SK-N-SH (cell line): Measurements from ENCODE around the gene SLC25A33. TPM values are rescaled to one million over a fixed set of nuclear protein-coding genes. Genes with fewer than 3 reads are reported as not detected.

Source experiments
- CTCF ChIA-PET: fragments of 300-600, 350-600 bp; formaldehyde crosslinking; extraction: SDS; loops from one replicate; lab custom pipeline; 2021; lab: Yijun Ruan, JAX
- POLR2A ChIA-PET: fragments of 350-600 bp; sonication (Branson Sonifier 250); formaldehyde crosslinking; extraction: SDS; loops from one replicate; lab custom pipeline; 2020; ENCODE audit warnings: antibody characterized with exemption, inconsistent platforms; lab: Yijun Ruan, JAX
- DNase-seq: peaks from one replicate; pipeline ENCODE4 v3.0.0; 2012
- H2AFZ ChIP-seq: fragments of 200-600 bp; sonication (generic); 2 replicates; pipeline ENCODE4 v1.8.1; 2016; ENCODE audit warnings: antibody characterized with exemption, mild to moderate bottlenecking, low read depth
- H3F3A ChIP-seq: fragments of 200-600 bp; sonication (generic); replicated peaks from 2 replicates; pipeline ENCODE3; 2016; ENCODE audit warnings: antibody characterized with exemption, mild to moderate bottlenecking; ENCODE audit not compliant: insufficient read depth
- H3K27ac ChIP-seq, 2 experiments: fragments of 200-500 bp in 1 of 2; fragments of 200-600 bp in 1 of 2; sonication (Bioruptor generic) in 1 of 2; sonication (generic), shearing (Covaris generic) in 1 of 2; 2 replicates each; pipeline versions ENCODE4 v1.5.1 to v1.6.1; 2014 to 2016; ENCODE audit warnings: low read depth in 2 of 2, inconsistent platforms in 1 of 2, low read length in 1 of 2, mild to moderate bottlenecking in 1 of 2, mixed read lengths in 1 of 2
- H3K27me3 ChIP-seq: fragments of 200-600 bp; sonication (generic), shearing (Covaris generic); 2 replicates; pipeline ENCODE4 v1.6.1; 2016; ENCODE audit warnings: mixed run types; ENCODE audit not compliant: insufficient read depth
- H3K36me3 ChIP-seq, 2 experiments: fragments of 200-500 bp in 1 of 2; fragments of 200-600 bp in 1 of 2; sonication (Bioruptor generic) in 1 of 2; sonication (generic) in 1 of 2; replicated peaks in 1 of 2; 2 replicates each; pipeline versions ENCODE3 to v1.5.1; 2014 to 2016; ENCODE audit warnings: low read length in 1 of 2, mild to moderate bottlenecking in 1 of 2; ENCODE audit not compliant: insufficient read depth in 2 of 2, control insufficient read depth in 1 of 2
- H3K4me1 ChIP-seq, 2 experiments: fragments of 200-500 bp in 1 of 2; fragments of 200-600 bp in 1 of 2; sonication (Bioruptor generic) in 1 of 2; sonication (generic), shearing (Covaris generic) in 1 of 2; 2 replicates each; pipeline versions ENCODE4 v1.5.1 to v1.6.1; 2014 to 2016; ENCODE audit warnings: low read depth in 1 of 2, low read length in 1 of 2, mixed run types in 1 of 2; ENCODE audit not compliant: insufficient read depth in 2 of 2, control insufficient read depth in 1 of 2
- H3K4me2 ChIP-seq: fragments of 200-600 bp; sonication (generic), shearing (Covaris generic); 2 replicates; pipeline ENCODE4 v1.6.1; 2017; ENCODE audit warnings: mixed run types
- H3K4me3 ChIP-seq, 2 experiments: fragments of 200-500 bp in 1 of 2; fragments of 200-600 bp in 1 of 2; sonication (Bioruptor generic) in 1 of 2; sonication (generic), shearing (Covaris generic) in 1 of 2; 2 replicates each; pipeline versions ENCODE4 v1.5.1 to v1.8.1; 2014 to 2016; ENCODE audit warnings: low read depth in 2 of 2, inconsistent platforms in 1 of 2, low read length in 1 of 2, mild to moderate bottlenecking in 1 of 2, mixed read lengths in 1 of 2, moderate library complexity in 1 of 2
- H3K79me2 ChIP-seq: fragments of 200-600 bp; sonication (generic); 2 replicates; pipeline ENCODE4 v1.8.1; 2017; ENCODE audit warnings: mild to moderate bottlenecking; ENCODE audit not compliant: insufficient read depth
- H3K9ac ChIP-seq: fragments of 200-600 bp; sonication (generic); 2 replicates; pipeline ENCODE4 v1.6.1; 2017; ENCODE audit warnings: mixed run types
- H3K9me2 ChIP-seq: fragments of 200-600 bp; sonication (generic); 2 replicates; pipeline ENCODE4 v1.6.1; 2017; ENCODE audit warnings: mixed run types
- H3K9me3 ChIP-seq: fragments of 200-600 bp; sonication (generic); 2 replicates; pipeline ENCODE4 v1.6.1; 2017; ENCODE audit warnings: mixed run types, mild to moderate bottlenecking, moderate library complexity
- H4K20me1 ChIP-seq: fragments of 200-600 bp; sonication (generic); 2 replicates; pipeline ENCODE4 v1.6.1; 2017; ENCODE audit warnings: mild to moderate bottlenecking, mixed run types; ENCODE audit not compliant: insufficient read depth
- CHD2 ChIP-seq: fragments of 150-350 bp; IDR thresholded peaks from 2 replicates; pipeline ENCODE4 v1.6.1; 2018; ENCODE audit warnings: low read length; ENCODE audit not compliant: partially characterized antibody
- ELF1 ChIP-seq: IDR thresholded peaks from 2 replicates; pipeline ENCODE4 v1.4.0; 2012
- EP300 ChIP-seq, 2 experiments: IDR thresholded peaks; 2 replicates each; pipeline versions ENCODE4 v1.4.0 to v1.6.1; 2012; ENCODE audit warnings: borderline replicate concordance in 1 of 2, low read depth in 1 of 2, low read length in 1 of 2
- EZH2phosphoT487 ChIP-seq: fragments of 200-600 bp; sonication (generic); IDR thresholded peaks from 2 replicates; pipeline ENCODE4 v1.6.1; 2017; ENCODE audit warnings: low read depth, mixed run types, mild to moderate bottlenecking, antibody characterized with exemption, moderate library complexity, borderline replicate concordance
- FOXM1 ChIP-seq: IDR thresholded peaks from 2 replicates; pipeline ENCODE4 v1.4.0; 2012; ENCODE audit warnings: low read depth, mild to moderate bottlenecking
- GABPA ChIP-seq: IDR thresholded peaks from 2 replicates; pipeline ENCODE4 v1.4.0; 2012; ENCODE audit warnings: low read depth, mild to moderate bottlenecking
- GATA2 ChIP-seq: sonication (generic); formaldehyde crosslinking; IDR thresholded peaks from 2 replicates; pipeline ENCODE4 v1.5.0; 2020; ENCODE audit warnings: mild to moderate bottlenecking, missing genetic modification reagents
- JUND ChIP-seq: IDR thresholded peaks from 2 replicates; pipeline ENCODE4 v1.4.0; 2012
- MEF2A ChIP-seq: IDR thresholded peaks from 2 replicates; pipeline ENCODE4 v1.4.0; 2012; ENCODE audit warnings: low read depth, borderline replicate concordance
- NFIC ChIP-seq: IDR thresholded peaks from 2 replicates; pipeline ENCODE4 v1.4.0; 2012; ENCODE audit warnings: borderline replicate concordance
- POLR2AphosphoS5 ChIP-seq: IDR thresholded peaks from 2 replicates; pipeline ENCODE4 v1.6.1; 2012; ENCODE audit warnings: low read depth, low read length
- RAD21 ChIP-seq: IDR thresholded peaks from 2 replicates; pipeline ENCODE4 v1.6.1; 2012; ENCODE audit warnings: mild to moderate bottlenecking, low read length
- RXRA ChIP-seq: IDR thresholded peaks from 2 replicates; pipeline ENCODE4 v1.4.0; 2012; ENCODE audit warnings: low read depth, mild to moderate bottlenecking, borderline replicate concordance
- SMC3 ChIP-seq: IDR thresholded peaks from 2 replicates; pipeline ENCODE4 v1.6.1; 2012; ENCODE audit warnings: low read depth, low read length, improper control_type of control experiment
- TCF12 ChIP-seq: IDR thresholded peaks from 2 replicates; pipeline ENCODE4 v1.4.0; 2012
- USF1 ChIP-seq: IDR thresholded peaks from 2 replicates; pipeline ENCODE4 v1.4.0; 2012; ENCODE audit warnings: low read depth, borderline replicate concordance
- USF2 ChIP-seq: fragments of 150-350 bp; IDR thresholded peaks from 2 replicates; pipeline ENCODE4 v1.6.1; 2017; ENCODE audit warnings: antibody characterized with exemption, low read length, low read depth, borderline replicate concordance
- WGBS: methylation state at CpG from one replicate; pipeline ENCODE4 v1.1.6; 2017; ENCODE audit warnings: low lambda C conversion rate; 5-methylcytosine and 5-hydroxymethylcytosine counted together
- polyA plus RNA-seq, 3 experiments: library from polyadenylated mRNA; depleted of rRNA; stranded (reverse); fragments of >200 nt; gene quantifications; 2 replicates each; pipeline ENCODE4 v1.2.3, GENCODE V29; 2012
- TF ChIP-seq, protein P1 (sequence below): fragments of 200-600 bp; sonication (generic); IDR thresholded peaks from 2 replicates; pipeline ENCODE4 v1.6.1; 2017; ENCODE audit warnings: antibody characterized with exemption, mild to moderate bottlenecking, moderate library complexity
- TF ChIP-seq, protein P2 (sequence below): IDR thresholded peaks from 2 replicates; pipeline ENCODE4 v1.6.1; 2012; ENCODE audit warnings: mild to moderate bottlenecking, low read depth, low read length, moderate library complexity
- TF ChIP-seq, protein P3 (sequence below): IDR thresholded peaks from 2 replicates; pipeline ENCODE4 v1.4.0; 2012; ENCODE audit warnings: low read depth

SLC25A33 gene
- polyA plus RNA-seq, 1 of the 3 experiments (the other 2 are of a cell fraction): 4.8 TPM

GRCh38 chr1:9506901-9507300, 32.4 kb upstream of the SLC25A33 start:
- no peaks in the 10 kb centered on the region for H3F3A ChIP-seq
- no peaks in the 10 kb centered on the region for H3K9me3 ChIP-seq
- H3K27ac ChIP-seq: no peak overlapping the region
- no peaks in the 10 kb centered on the region for H3K79me2 ChIP-seq
- H3K9me2 ChIP-seq: no peaks in the 10 kb centered on the region
- H2AFZ ChIP-seq: no peak overlapping the region
- no peaks in the 10 kb centered on the region for H3K27me3 ChIP-seq
- H3K4me1 ChIP-seq: no peaks in the 10 kb centered on the region
- ChIA-PET CTCF (interaction anchor here (1.0 to 1.6 kb wide), 2 partner anchors 11 kb away, joined by 4 to 6 read pairs; no protein-coding TSS in a partner anchor), POLR2A (interaction anchor here (0.6 kb wide), 1 partner anchor 281 kb away, joined by 4 read pairs; no protein-coding TSS in a partner anchor)
- TF ChIP-seq POLR2AphosphoS5 (no peak), CHD2 (no peak), SMC3 (no peak), USF1 (no peak), EP300 (IDR thresholded peaks at IDR 0.05; ENCODE audit: borderline replicate concordance in 1 of 2, low read depth in 1 of 2, low read length in 1 of 2) (no peak), ELF1 (no peak), NFIC (no peak), GABPA (no peak), JUND (no peak), GATA2 (CRISPR knock-in tag) (no peak), RXRA (no peak), EZH2phosphoT487 (no peak), MEF2A (no peak), USF2 (no peak), TCF12 (no peak), FOXM1 (no peak), RAD21 (no peak)
- TF ChIP-seq, protein P1, sequence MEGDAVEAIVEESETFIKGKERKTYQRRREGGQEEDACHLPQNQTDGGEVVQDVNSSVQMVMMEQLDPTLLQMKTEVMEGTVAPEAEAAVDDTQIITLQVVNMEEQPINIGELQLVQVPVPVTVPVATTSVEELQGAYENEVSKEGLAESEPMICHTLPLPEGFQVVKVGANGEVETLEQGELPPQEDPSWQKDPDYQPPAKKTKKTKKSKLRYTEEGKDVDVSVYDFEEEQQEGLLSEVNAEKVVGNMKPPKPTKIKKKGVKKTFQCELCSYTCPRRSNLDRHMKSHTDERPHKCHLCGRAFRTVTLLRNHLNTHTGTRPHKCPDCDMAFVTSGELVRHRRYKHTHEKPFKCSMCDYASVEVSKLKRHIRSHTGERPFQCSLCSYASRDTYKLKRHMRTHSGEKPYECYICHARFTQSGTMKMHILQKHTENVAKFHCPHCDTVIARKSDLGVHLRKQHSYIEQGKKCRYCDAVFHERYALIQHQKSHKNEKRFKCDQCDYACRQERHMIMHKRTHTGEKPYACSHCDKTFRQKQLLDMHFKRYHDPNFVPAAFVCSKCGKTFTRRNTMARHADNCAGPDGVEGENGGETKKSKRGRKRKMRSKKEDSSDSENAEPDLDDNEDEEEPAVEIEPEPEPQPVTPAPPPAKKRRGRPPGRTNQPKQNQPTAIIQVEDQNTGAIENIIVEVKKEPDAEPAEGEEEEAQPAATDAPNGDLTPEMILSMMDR: no peak
- TF ChIP-seq, protein P2, sequence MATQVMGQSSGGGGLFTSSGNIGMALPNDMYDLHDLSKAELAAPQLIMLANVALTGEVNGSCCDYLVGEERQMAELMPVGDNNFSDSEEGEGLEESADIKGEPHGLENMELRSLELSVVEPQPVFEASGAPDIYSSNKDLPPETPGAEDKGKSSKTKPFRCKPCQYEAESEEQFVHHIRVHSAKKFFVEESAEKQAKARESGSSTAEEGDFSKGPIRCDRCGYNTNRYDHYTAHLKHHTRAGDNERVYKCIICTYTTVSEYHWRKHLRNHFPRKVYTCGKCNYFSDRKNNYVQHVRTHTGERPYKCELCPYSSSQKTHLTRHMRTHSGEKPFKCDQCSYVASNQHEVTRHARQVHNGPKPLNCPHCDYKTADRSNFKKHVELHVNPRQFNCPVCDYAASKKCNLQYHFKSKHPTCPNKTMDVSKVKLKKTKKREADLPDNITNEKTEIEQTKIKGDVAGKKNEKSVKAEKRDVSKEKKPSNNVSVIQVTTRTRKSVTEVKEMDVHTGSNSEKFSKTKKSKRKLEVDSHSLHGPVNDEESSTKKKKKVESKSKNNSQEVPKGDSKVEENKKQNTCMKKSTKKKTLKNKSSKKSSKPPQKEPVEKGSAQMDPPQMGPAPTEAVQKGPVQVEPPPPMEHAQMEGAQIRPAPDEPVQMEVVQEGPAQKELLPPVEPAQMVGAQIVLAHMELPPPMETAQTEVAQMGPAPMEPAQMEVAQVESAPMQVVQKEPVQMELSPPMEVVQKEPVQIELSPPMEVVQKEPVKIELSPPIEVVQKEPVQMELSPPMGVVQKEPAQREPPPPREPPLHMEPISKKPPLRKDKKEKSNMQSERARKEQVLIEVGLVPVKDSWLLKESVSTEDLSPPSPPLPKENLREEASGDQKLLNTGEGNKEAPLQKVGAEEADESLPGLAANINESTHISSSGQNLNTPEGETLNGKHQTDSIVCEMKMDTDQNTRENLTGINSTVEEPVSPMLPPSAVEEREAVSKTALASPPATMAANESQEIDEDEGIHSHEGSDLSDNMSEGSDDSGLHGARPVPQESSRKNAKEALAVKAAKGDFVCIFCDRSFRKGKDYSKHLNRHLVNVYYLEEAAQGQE: no peak
- TF ChIP-seq, protein P3, sequence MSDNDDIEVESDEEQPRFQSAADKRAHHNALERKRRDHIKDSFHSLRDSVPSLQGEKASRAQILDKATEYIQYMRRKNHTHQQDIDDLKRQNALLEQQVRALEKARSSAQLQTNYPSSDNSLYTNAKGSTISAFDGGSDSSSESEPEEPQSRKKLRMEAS: no peak
- H3K4me2 ChIP-seq: no peak overlapping the region
- H3K36me3 ChIP-seq: no peaks in the 10 kb centered on the region
- no peak for DNase-seq
- H3K9ac ChIP-seq: no peak overlapping the region
- WGBS: 79% methylated on average over 8 of the region's 8 CpGs
- H4K20me1 ChIP-seq: no peaks in the 10 kb centered on the region
- no peak overlapping the region for H3K4me3 ChIP-seq
